SK-N-SH (cell line): Measurements from ENCODE around the gene CHEK1. TPM values are rescaled to one million over a fixed set of nuclear protein-coding genes. Genes with fewer than 3 reads are reported as not detected.

Experiments
- CTCF ChIA-PET: fragments of 300-600, 350-600 bp; formaldehyde crosslinking; extraction: SDS; loops from one replicate; lab custom pipeline; 2021; lab: Yijun Ruan, JAX
- POLR2A ChIA-PET: fragments of 350-600 bp; sonication (Branson Sonifier 250); formaldehyde crosslinking; extraction: SDS; loops from one replicate; lab custom pipeline; 2020; ENCODE audit warnings: antibody characterized with exemption, inconsistent platforms; lab: Yijun Ruan, JAX
- DNase-seq: peaks from one replicate; pipeline ENCODE4 v3.0.0; 2012
- H2AFZ ChIP-seq: fragments of 200-600 bp; sonication (generic); 2 replicates; pipeline ENCODE4 v1.8.1; 2016; ENCODE audit warnings: antibody characterized with exemption, mild to moderate bottlenecking, low read depth
- H3F3A ChIP-seq: fragments of 200-600 bp; sonication (generic); replicated peaks from 2 replicates; pipeline ENCODE3; 2016; ENCODE audit warnings: antibody characterized with exemption, mild to moderate bottlenecking; ENCODE audit not compliant: insufficient read depth
- H3K27ac ChIP-seq, 2 experiments: fragments of 200-500 bp in 1 of 2; fragments of 200-600 bp in 1 of 2; sonication (Bioruptor generic) in 1 of 2; sonication (generic), shearing (Covaris generic) in 1 of 2; 2 replicates each; pipeline versions ENCODE4 v1.5.1 to v1.6.1; 2014 to 2016; ENCODE audit warnings: low read depth in 2 of 2, inconsistent platforms in 1 of 2, low read length in 1 of 2, mild to moderate bottlenecking in 1 of 2, mixed read lengths in 1 of 2
- H3K27me3 ChIP-seq: fragments of 200-600 bp; sonication (generic), shearing (Covaris generic); 2 replicates; pipeline ENCODE4 v1.6.1; 2016; ENCODE audit warnings: mixed run types; ENCODE audit not compliant: insufficient read depth
- H3K36me3 ChIP-seq, 2 experiments: fragments of 200-500 bp in 1 of 2; fragments of 200-600 bp in 1 of 2; sonication (Bioruptor generic) in 1 of 2; sonication (generic) in 1 of 2; replicated peaks in 1 of 2; 2 replicates each; pipeline versions ENCODE3 to v1.5.1; 2014 to 2016; ENCODE audit warnings: low read length in 1 of 2, mild to moderate bottlenecking in 1 of 2; ENCODE audit not compliant: insufficient read depth in 2 of 2, control insufficient read depth in 1 of 2
- H3K4me1 ChIP-seq, 2 experiments: fragments of 200-500 bp in 1 of 2; fragments of 200-600 bp in 1 of 2; sonication (Bioruptor generic) in 1 of 2; sonication (generic), shearing (Covaris generic) in 1 of 2; 2 replicates each; pipeline versions ENCODE4 v1.5.1 to v1.6.1; 2014 to 2016; ENCODE audit warnings: low read depth in 1 of 2, low read length in 1 of 2, mixed run types in 1 of 2; ENCODE audit not compliant: insufficient read depth in 2 of 2, control insufficient read depth in 1 of 2
- H3K4me2 ChIP-seq: fragments of 200-600 bp; sonication (generic), shearing (Covaris generic); 2 replicates; pipeline ENCODE4 v1.6.1; 2017; ENCODE audit warnings: mixed run types
- H3K4me3 ChIP-seq, 2 experiments: fragments of 200-500 bp in 1 of 2; fragments of 200-600 bp in 1 of 2; sonication (Bioruptor generic) in 1 of 2; sonication (generic), shearing (Covaris generic) in 1 of 2; 2 replicates each; pipeline versions ENCODE4 v1.5.1 to v1.8.1; 2014 to 2016; ENCODE audit warnings: low read depth in 2 of 2, inconsistent platforms in 1 of 2, low read length in 1 of 2, mild to moderate bottlenecking in 1 of 2, mixed read lengths in 1 of 2, moderate library complexity in 1 of 2
- H3K79me2 ChIP-seq: fragments of 200-600 bp; sonication (generic); 2 replicates; pipeline ENCODE4 v1.8.1; 2017; ENCODE audit warnings: mild to moderate bottlenecking; ENCODE audit not compliant: insufficient read depth
- H3K9ac ChIP-seq: fragments of 200-600 bp; sonication (generic); 2 replicates; pipeline ENCODE4 v1.6.1; 2017; ENCODE audit warnings: mixed run types
- H3K9me2 ChIP-seq: fragments of 200-600 bp; sonication (generic); 2 replicates; pipeline ENCODE4 v1.6.1; 2017; ENCODE audit warnings: mixed run types
- H3K9me3 ChIP-seq: fragments of 200-600 bp; sonication (generic); 2 replicates; pipeline ENCODE4 v1.6.1; 2017; ENCODE audit warnings: mixed run types, mild to moderate bottlenecking, moderate library complexity
- H4K20me1 ChIP-seq: fragments of 200-600 bp; sonication (generic); 2 replicates; pipeline ENCODE4 v1.6.1; 2017; ENCODE audit warnings: mild to moderate bottlenecking, mixed run types; ENCODE audit not compliant: insufficient read depth
- EP300 ChIP-seq, 2 experiments: IDR thresholded peaks; 2 replicates each; pipeline versions ENCODE4 v1.4.0 to v1.6.1; 2012; ENCODE audit warnings: borderline replicate concordance in 1 of 2, low read depth in 1 of 2, low read length in 1 of 2
- FOXM1 ChIP-seq: IDR thresholded peaks from 2 replicates; pipeline ENCODE4 v1.4.0; 2012; ENCODE audit warnings: low read depth, mild to moderate bottlenecking
- GABPA ChIP-seq: IDR thresholded peaks from 2 replicates; pipeline ENCODE4 v1.4.0; 2012; ENCODE audit warnings: low read depth, mild to moderate bottlenecking
- GATA2 ChIP-seq: sonication (generic); formaldehyde crosslinking; IDR thresholded peaks from 2 replicates; pipeline ENCODE4 v1.5.0; 2020; ENCODE audit warnings: mild to moderate bottlenecking, missing genetic modification reagents
- IRF3 ChIP-seq: fragments of 150-350 bp; IDR thresholded peaks from 2 replicates; pipeline ENCODE4 v1.6.1; 2016; ENCODE audit warnings: mild to moderate bottlenecking, low read depth, low read length
- JUND ChIP-seq: IDR thresholded peaks from 2 replicates; pipeline ENCODE4 v1.4.0; 2012
- MXI1 ChIP-seq: IDR thresholded peaks from 2 replicates; pipeline ENCODE4 v1.6.1; 2012; ENCODE audit warnings: mild to moderate bottlenecking, low read depth, low read length, improper control_type of control experiment
- NRF1 ChIP-seq: IDR thresholded peaks from 2 replicates; pipeline ENCODE4 v1.6.1; 2012; ENCODE audit warnings: low read depth, mild to moderate bottlenecking, low read length
- PBX3 ChIP-seq: IDR thresholded peaks from 2 replicates; pipeline ENCODE4; 2012
- POLR2AphosphoS5 ChIP-seq: IDR thresholded peaks from 2 replicates; pipeline ENCODE4 v1.6.1; 2012; ENCODE audit warnings: low read depth, low read length
- RAD21 ChIP-seq: IDR thresholded peaks from 2 replicates; pipeline ENCODE4 v1.6.1; 2012; ENCODE audit warnings: mild to moderate bottlenecking, low read length
- RCOR1 ChIP-seq: fragments of 150-350 bp; IDR thresholded peaks from 2 replicates; pipeline ENCODE4 v1.6.1; 2017; ENCODE audit warnings: antibody characterized with exemption, low read length
- RXRA ChIP-seq: IDR thresholded peaks from 2 replicates; pipeline ENCODE4 v1.4.0; 2012; ENCODE audit warnings: low read depth, mild to moderate bottlenecking, borderline replicate concordance
- SIN3A ChIP-seq: IDR thresholded peaks from 2 replicates; pipeline ENCODE4 v1.6.1; 2012; ENCODE audit warnings: low read depth, mild to moderate bottlenecking, low read length, moderate library complexity, borderline replicate concordance
- SMC3 ChIP-seq: IDR thresholded peaks from 2 replicates; pipeline ENCODE4 v1.6.1; 2012; ENCODE audit warnings: low read depth, low read length, improper control_type of control experiment
- TAF1 ChIP-seq: IDR thresholded peaks from 2 replicates; pipeline ENCODE4 v1.6.1; 2012; ENCODE audit warnings: low read depth, mild to moderate bottlenecking, low read length, moderate library complexity, borderline replicate concordance
- TCF12 ChIP-seq: IDR thresholded peaks from 2 replicates; pipeline ENCODE4 v1.4.0; 2012
- USF2 ChIP-seq: fragments of 150-350 bp; IDR thresholded peaks from 2 replicates; pipeline ENCODE4 v1.6.1; 2017; ENCODE audit warnings: antibody characterized with exemption, low read length, low read depth, borderline replicate concordance
- YY1 ChIP-seq: IDR thresholded peaks from 2 replicates; pipeline ENCODE4 v1.4.0; 2012; ENCODE audit warnings: low read depth, mild to moderate bottlenecking
- WGBS: methylation state at CpG from one replicate; pipeline ENCODE4 v1.1.6; 2017; ENCODE audit warnings: low lambda C conversion rate; 5-methylcytosine and 5-hydroxymethylcytosine counted together
- polyA plus RNA-seq, 3 experiments: library from polyadenylated mRNA; depleted of rRNA; stranded (reverse); fragments of >200 nt; gene quantifications; 2 replicates each; pipeline ENCODE4 v1.2.3, GENCODE V29; 2012
- TF ChIP-seq, protein P1 (sequence below): IDR thresholded peaks from 2 replicates; pipeline ENCODE4 v1.4.0; 2012; ENCODE audit warnings: low read depth, borderline replicate concordance
- TF ChIP-seq, protein P2 (sequence below): IDR thresholded peaks from 2 replicates; pipeline ENCODE4 v1.4.0; 2012; ENCODE audit warnings: low read depth

Gene CHEK1
- polyA plus RNA-seq, 1 of the 3 experiments (the other 2 are of a cell fraction), result 12.1 TPM

DNA sequence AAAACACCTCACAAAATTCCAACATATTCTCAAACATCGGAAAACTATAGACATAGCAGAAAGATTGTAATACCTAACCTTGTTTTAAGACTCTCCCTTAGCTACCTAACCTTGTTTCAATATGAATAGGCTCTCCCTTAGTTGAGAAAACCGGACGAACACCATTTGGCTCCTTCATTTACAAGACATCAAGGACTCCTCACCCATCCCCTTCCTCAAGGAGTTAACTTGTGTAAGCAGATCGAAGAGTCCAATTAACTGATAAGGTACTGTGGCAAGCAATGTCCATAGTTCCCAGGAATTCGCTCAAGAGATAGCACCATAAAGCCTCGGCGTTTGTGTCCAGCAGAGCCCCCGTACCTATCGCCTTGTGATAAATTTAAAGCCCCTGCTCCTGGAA is 60.3 kb downstream of the CHEK1 start:
- POLR2A ChIA-PET, result no interaction called here
- Histone ChIP-seq H3K9me2 (no peaks in the 10 kb centered on the region), H3F3A (no peaks in the 10 kb centered on the region)
- no peak for TF ChIP-seq USF2
- TF ChIP-seq NRF1, result no peak
- TF ChIP-seq SMC3, result no peak
- no peak for TF ChIP-seq RXRA
- TF ChIP-seq TAF1, result no peak
- TF ChIP-seq, all 33 proteins: peak for 0
- Histone ChIP-seq H2AFZ (no peak overlapping the region), H4K20me1 (no peaks in the 10 kb centered on the region), H3K4me2 (no peak overlapping the region), H3K9ac (no peak overlapping the region), H3K4me3 (no peak overlapping the region), H3K36me3 (no peaks in the 10 kb centered on the region), H3K9me3 (no peaks in the 10 kb centered on the region), H3K27me3 (no peaks in the 10 kb centered on the region), H3K27ac (no peak overlapping the region), H3K79me2 (no peaks in the 10 kb centered on the region), H3K4me1 (no peaks in the 10 kb centered on the region)
- CTCF ChIA-PET, result no interaction called here
- 92% methylated on average over 9 of the region's 9 CpGs for WGBS
- DNase-seq, result no peak

GRCh38 chr11:125688066-125688465 is 63.1 kb downstream of the CHEK1 start:
- H3K4me1 ChIP-seq, result no peaks in the 10 kb centered on the region
- no peak overlapping the region for H3K4me2 ChIP-seq
- H3K27me3 ChIP-seq, result no peaks in the 10 kb centered on the region
- no peak overlapping the region for H3K9ac ChIP-seq
- WGBS, result 96% methylated on average over 10 of the region's 11 CpGs
- no peaks in the 10 kb centered on the region for H3K36me3 ChIP-seq
- no peak for DNase-seq
- H3K79me2 ChIP-seq, result no peaks in the 10 kb centered on the region
- TF ChIP-seq JUND, result no peak
- no peak for TF ChIP-seq TCF12
- TF ChIP-seq RCOR1, result no peak
- TF ChIP-seq NRF1, result no peak
- TF ChIP-seq YY1, result no peak
- TF ChIP-seq FOXM1, result no peak
- no peak for TF ChIP-seq SMC3
- TF ChIP-seq, protein P1, sequence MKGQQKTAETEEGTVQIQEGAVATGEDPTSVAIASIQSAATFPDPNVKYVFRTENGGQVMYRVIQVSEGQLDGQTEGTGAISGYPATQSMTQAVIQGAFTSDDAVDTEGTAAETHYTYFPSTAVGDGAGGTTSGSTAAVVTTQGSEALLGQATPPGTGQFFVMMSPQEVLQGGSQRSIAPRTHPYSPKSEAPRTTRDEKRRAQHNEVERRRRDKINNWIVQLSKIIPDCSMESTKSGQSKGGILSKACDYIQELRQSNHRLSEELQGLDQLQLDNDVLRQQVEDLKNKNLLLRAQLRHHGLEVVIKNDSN, result no peak
- no peak for TF ChIP-seq GABPA
- no peak for TF ChIP-seq IRF3
- TF ChIP-seq GATA2 (CRISPR knock-in tag), result no peak
- no peak for TF ChIP-seq PBX3
- no peak for TF ChIP-seq USF2
- TF ChIP-seq RAD21, result no peak
- TF ChIP-seq, protein P2, sequence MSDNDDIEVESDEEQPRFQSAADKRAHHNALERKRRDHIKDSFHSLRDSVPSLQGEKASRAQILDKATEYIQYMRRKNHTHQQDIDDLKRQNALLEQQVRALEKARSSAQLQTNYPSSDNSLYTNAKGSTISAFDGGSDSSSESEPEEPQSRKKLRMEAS, result no peak
- TF ChIP-seq EP300 (IDR thresholded peaks at IDR 0.05; ENCODE audit: borderline replicate concordance in 1 of 2, low read depth in 1 of 2, low read length in 1 of 2), result no peak
- TF ChIP-seq SIN3A, result no peak
- no peak for TF ChIP-seq MXI1
- no peak for TF ChIP-seq POLR2AphosphoS5
- no peaks in the 10 kb centered on the region for H3K9me2 ChIP-seq
- H2AFZ ChIP-seq, result no peak overlapping the region
- ChIA-PET POLR2A (no interaction called here), CTCF (no interaction called here)
- H4K20me1 ChIP-seq, result no peaks in the 10 kb centered on the region
- H3K9me3 ChIP-seq, result no peaks in the 10 kb centered on the region
- no peaks in the 10 kb centered on the region for H3F3A ChIP-seq
- H3K4me3 ChIP-seq, result no peak overlapping the region
- H3K27ac ChIP-seq, result no peak overlapping the region
